Heart left ventricle (tissue), 16 donors: ENCODE measurements around the gene LOC128125822.

ENCODE experiments used
- ATAC-seq, 4 donors: fragments of 200-7000 bp; cut with Tn5 transposase; one replicate each; pipeline ENCODE4 v1.9.1; 2020 to 2022; ENCODE audit warnings: moderate library complexity in 4 of 4, mild to moderate bottlenecking in 3 of 4, moderate number of reproducible peaks in 1 of 4
- DNase-seq, 5 donors: peaks; one replicate each; pipeline ENCODE4 v3.0.0-alpha.2; 2020
- H3K27ac ChIP-seq, 12 donors: fragments of 200-600 bp; sonication (generic) in 4 of 12; one replicate each; pipeline versions ENCODE4 v1.5.0 to v1.8.0; 2016 to 2022; ENCODE audit warnings: mild to moderate bottlenecking in 2 of 12
- H3K27me3 ChIP-seq, 9 donors: fragments of 200-600 bp; sonication (generic) in 2 of 9; one replicate each; pipeline versions ENCODE4 v1.5.1 to v1.8.0; 2016 to 2022; ENCODE audit warnings: mild to moderate bottlenecking in 3 of 9
- H3K36me3 ChIP-seq, 9 donors: fragments of 200-600 bp; sonication (generic) in 2 of 9; one replicate each; pipeline versions ENCODE4 v1.5.0 to v1.8.0; 2018 to 2022; ENCODE audit warnings: mild to moderate bottlenecking in 2 of 9
- H3K4me1 ChIP-seq, 12 donors: fragments of 200-600 bp; sonication (generic) in 4 of 12; one replicate each; pipeline versions ENCODE4 v1.5.0 to v1.8.0; 2016 to 2022; ENCODE audit warnings: mild to moderate bottlenecking in 3 of 12
- H3K4me3 ChIP-seq, 12 donors: fragments of 200-600 bp; sonication (generic) in 4 of 12; one replicate each; pipeline versions ENCODE4 v1.5.0 to v1.8.0; 2017 to 2022; ENCODE audit warnings: mild to moderate bottlenecking in 9 of 12, moderate library complexity in 4 of 12
- H3K9me3 ChIP-seq, 12 donors: fragments of 200-600 bp; sonication (generic) in 4 of 12; one replicate each; pipeline versions ENCODE4 v1.5.0 to v1.8.0; 2016 to 2022; ENCODE audit warnings: mild to moderate bottlenecking in 1 of 12
- CTCF ChIP-seq, 12 donors: fragments of 200-600 bp; sonication (generic) in 4 of 12; IDR thresholded peaks; one replicate each; pipeline versions ENCODE4 v1.5.0 to v1.8.0; 2018 to 2022; ENCODE audit warnings: antibody characterized with exemption in 12 of 12, mild to moderate bottlenecking in 5 of 12
- POLR2A ChIP-seq, 2 donors: fragments of 450-650 bp; IDR thresholded peaks; one replicate each; pipeline ENCODE4 v1.6.1; 2017; ENCODE audit warnings: antibody characterized with exemption in 2 of 2, mild to moderate bottlenecking in 2 of 2, moderate library complexity in 2 of 2
- WGBS, 4 donors: extraction: QIAGEN DNeasy Blood & Tissue Kit in 2 of 4; methylation state at CpG; one replicate each; pipeline versions ENCODE4 v1.1.5 to v1.1.7; 2013 to 2018; 5-methylcytosine and 5-hydroxymethylcytosine counted together
- intact Hi-C, 10 donors: fragments of 100-400 bp; cut with DNase I; formaldehyde crosslinking; loops; one replicate each; pipeline versions ENCODE4 v1.11.1 to v1.14.2; 2022
- donor health status: ischemic (EF 13 %, LVEDD 7.1; RV severe dilation, severe dysfunction).
- donor health status: healthy with polysubstance abuse.
- donor health status: DM: no; HTN: yes; CAD: no.
- donor health status: DM: no; HTN: no; CAD: no.
- donor health status: ischemic (EF 25% LVEDD 6.9; RV normal size, moderate dysfunction).
- donor health status: ischemic (EF 25% LVEDD 5.7; RV mildly dilated, moderate dysfunction).
- donor health status: healthy.
- donor health status: DM: yes; HTN: yes; CAD: no.
- donor health status: ischemic (EF 35%, LVEDD 5.7; RV mildly dilated, moderate dysfunction).
- donor health status: nonischemic (EF 11% LVEDD 7.7; RV severe dilation, severe dysfunction).
- donor health status: DM: yes; HTN: yes; CAD: no.
- donor health status: PGD.
- donor health status: ischemic (EF 29% LVEDD 5.4; RV normal size, mild dysfunction).
- donor health status: nonischemic (EF 23%, LVEDD 6.1; RV moderate dilation, normal function).

Gene LOC128125822

GRCh38 chr6:63565727-63566596 is 6.3 kb upstream of the LOC128125822 start:
- no peaks in the 10 kb centered on the region for H3K36me3 ChIP-seq
- DNase-seq (no peak), ATAC-seq (no peak)
- H3K4me3 ChIP-seq = no peak overlapping the region
- H3K27ac ChIP-seq = no peak overlapping the region
- WGBS, 4 donors = 57 to 79% (median 66%) methylated on average over 4 of the region's 4 CpGs
- intact Hi-C loops = no loop called here
- no peaks in the 10 kb centered on the region for H3K27me3 ChIP-seq
- TF ChIP-seq CTCF (IDR thresholded peaks at IDR 0.05) (no peak), POLR2A (IDR thresholded peaks at IDR 0.05) (no peak)
- H3K9me3 ChIP-seq = peaks cover 0 to 11% (median 0%) of the 10 kb centered on the region in 12 donors
- peaks cover 0 to 5% (median 0%) of the 10 kb centered on the region in 12 donors for H3K4me1 ChIP-seq

- Histone ChIP-seq H3K4me3 (no peak overlapping the region), H3K27me3 (no peaks in the 10 kb centered on the region), H3K27ac (no peak overlapping the region), H3K4me1 (peaks cover 0 to 11% (median 6%) of the 10 kb centered on the region in 12 donors), H3K36me3 (no peaks in the 10 kb centered on the region), H3K9me3 (peaks cover 0 to 11% (median 0%) of the 10 kb centered on the region in 12 donors)
- WGBS, 4 donors = 87 to 95% (median 90%) methylated on average over 1 of the region's 1 CpG
- intact Hi-C loops = no loop called here
- DNase-seq (no peak), ATAC-seq (no peak)
- TF ChIP-seq POLR2A (IDR thresholded peaks at IDR 0.05) = no peak
- no peak for TF ChIP-seq CTCF (IDR thresholded peaks at IDR 0.05)
Measured at GRCh38 chr6:63567966-63568365, 4.3 kb upstream of the LOC128125822 start.

- H3K27me3 ChIP-seq = no peaks in the 10 kb centered on the region
- peak overlapping the region in 10 of 12 donors; percentile 55 to 99 (median 99) for H3K27ac ChIP-seq
- ATAC-seq (peak in 3 of 4 donors; percentile 3 to 6 (median 4)), DNase-seq (peak in 3 of 5 donors; percentile 15 to 45 (median 32))
- H3K4me1 ChIP-seq = peaks cover 0 to 32% (median 17%) of the 10 kb centered on the region in 12 donors
- TF ChIP-seq CTCF (IDR thresholded peaks at IDR 0.05) (no peak), POLR2A (IDR thresholded peaks at IDR 0.05) (no peak)
- peak overlapping the region; percentile 33 to 96 (median 92) for H3K4me3 ChIP-seq
- intact Hi-C loops = loop anchor here in 8 of 10 donors (1.0 to 10.0 kb wide), 8 partner anchors 63 to 219 kb away; partner anchors contain the start of gene PHF3 (in 8 of the 8)
- peaks cover 0 to 11% (median 0%) of the 10 kb centered on the region in 12 donors for H3K9me3 ChIP-seq
- peaks cover 0 to 4% (median 2%) of the 10 kb centered on the region in 9 donors for H3K36me3 ChIP-seq
- WGBS, 4 donors = 14 to 20% (median 19%) methylated on average over 20 of the region's 20 CpGs
Measured at GRCh38 chr6:63571361-63572043, 778 bp upstream of the LOC128125822 start.

- intact Hi-C loops = loop anchor here in 8 of 10 donors (1.0 to 10.0 kb wide), 8 partner anchors 62 to 220 kb away; partner anchors contain the start of gene PHF3 (in 8 of the 8)
- Histone ChIP-seq H3K4me1 (peaks cover 0 to 40% (median 17%) of the 10 kb centered on the region in 12 donors), H3K36me3 (peaks cover 0 to 17% (median 14%) of the 10 kb centered on the region in 9 donors), H3K9me3 (peaks cover 0 to under 1% (median 0%) of the 10 kb centered on the region in 12 donors), H3K27ac (peak overlapping the region; percentile 96 to 100 (median 99)), H3K4me3 (peak overlapping the region; percentile 76 to 96 (median 92)), H3K27me3 (no peaks in the 10 kb centered on the region)
- no peak for TF ChIP-seq POLR2A (IDR thresholded peaks at IDR 0.05)
- TF ChIP-seq CTCF (IDR thresholded peaks at IDR 0.05) = no peak
- 0 to 1% (median 0%) methylated on average over 11 to 42 of the region's 42 CpGs for WGBS, 4 donors
- DNase-seq (peak in 1 of 5 donors; percentile 53), ATAC-seq (peak in 2 of 4 donors; percentile 9 to 21)
Measured at GRCh38 chr6:63572747-63573075, 431 bp downstream of the LOC128125822 start.
